ENCODE measurements around the gene KCNQ1OT1. TPM values are rescaled to one million over a fixed set of nuclear protein-coding genes. Genes with fewer than 3 reads are reported as not detected.

KCNQ1OT1 gene
- total RNA-seq, 8 experiments from 2014 or later: 1.2 to 6.3 (median 3.8) TPM

DNA sequence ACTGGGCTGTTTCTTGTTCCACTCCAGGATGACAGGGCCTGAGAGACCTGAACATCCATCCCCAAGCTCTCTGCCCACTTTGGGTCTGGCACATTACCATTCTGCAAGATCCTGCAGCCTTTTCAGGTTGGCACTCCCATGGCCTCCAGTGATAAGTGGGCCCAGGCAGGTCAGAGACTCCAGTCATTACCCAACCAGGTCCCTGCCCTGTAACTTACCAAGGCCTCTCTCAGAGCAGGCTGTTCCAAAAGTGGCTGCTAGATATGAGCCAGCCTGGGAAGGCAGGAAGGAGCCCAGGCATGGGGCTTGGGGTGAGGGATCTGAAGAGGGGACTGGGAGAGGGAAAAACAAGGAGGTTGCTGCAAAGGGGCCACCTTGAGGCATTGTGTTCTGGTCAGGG lies 35.9 kb downstream of the KCNQ1OT1 start:
- no peaks in the 10 kb centered on the region for H3K4me1 ChIP-seq (replicated peaks in 1 of 2)
- ATAC-seq (replicated peaks in 6 of 8): peak in 1 of 8 experiments; percentile 11

DNA sequence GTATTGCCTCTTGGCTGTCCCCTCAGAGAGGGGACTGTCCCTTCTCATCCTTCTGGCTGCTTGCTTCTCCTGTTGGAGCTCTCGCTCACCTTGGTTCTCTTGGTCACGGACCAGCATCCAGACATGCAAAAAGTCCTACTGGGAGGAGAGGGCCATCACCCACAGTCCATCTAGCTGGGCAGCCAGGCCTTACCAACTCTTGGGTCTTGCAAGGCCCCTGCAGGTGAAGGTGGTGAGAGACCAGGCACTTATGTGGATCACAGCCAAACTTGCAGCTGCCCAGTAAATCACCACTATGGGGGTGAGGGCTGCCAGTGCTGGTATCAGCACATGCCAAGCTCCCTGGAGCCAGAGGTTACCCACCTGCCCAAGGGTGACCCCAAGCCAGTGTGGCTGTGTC lies 36.3 kb downstream of the KCNQ1OT1 start:
- Histone ChIP-seq H3K4me3 (no peak overlapping the region), H3K27ac (no peak overlapping the region), H3K4me1 (replicated peaks in 1 of 2) (no peaks in the 10 kb centered on the region)
- ATAC-seq (replicated peaks in 6 of 8): no peak
- in situ Hi-C loops (cut with MboI; ENCODE audit: low pct_unique_long_range_greater_than_20kb in 2 of 9, low sequenced_read_pairs in 9 of 9, unreplicated experiment in 9 of 9): no loop called here
- 100% methylated on average over 2 of the region's 2 CpGs; no CpG with 5 or more reads in 7 of the 10 experiments for WGBS, 10 experiments

More for the DNA sequence above, 35.9 kb downstream of the KCNQ1OT1 start:
- Histone ChIP-seq H3K4me3 (no peak overlapping the region), H3K27ac (no peak overlapping the region)
- in situ Hi-C loops (cut with MboI; ENCODE audit: low pct_unique_long_range_greater_than_20kb in 2 of 9, low sequenced_read_pairs in 9 of 9, unreplicated experiment in 9 of 9): no loop called here

DNA sequence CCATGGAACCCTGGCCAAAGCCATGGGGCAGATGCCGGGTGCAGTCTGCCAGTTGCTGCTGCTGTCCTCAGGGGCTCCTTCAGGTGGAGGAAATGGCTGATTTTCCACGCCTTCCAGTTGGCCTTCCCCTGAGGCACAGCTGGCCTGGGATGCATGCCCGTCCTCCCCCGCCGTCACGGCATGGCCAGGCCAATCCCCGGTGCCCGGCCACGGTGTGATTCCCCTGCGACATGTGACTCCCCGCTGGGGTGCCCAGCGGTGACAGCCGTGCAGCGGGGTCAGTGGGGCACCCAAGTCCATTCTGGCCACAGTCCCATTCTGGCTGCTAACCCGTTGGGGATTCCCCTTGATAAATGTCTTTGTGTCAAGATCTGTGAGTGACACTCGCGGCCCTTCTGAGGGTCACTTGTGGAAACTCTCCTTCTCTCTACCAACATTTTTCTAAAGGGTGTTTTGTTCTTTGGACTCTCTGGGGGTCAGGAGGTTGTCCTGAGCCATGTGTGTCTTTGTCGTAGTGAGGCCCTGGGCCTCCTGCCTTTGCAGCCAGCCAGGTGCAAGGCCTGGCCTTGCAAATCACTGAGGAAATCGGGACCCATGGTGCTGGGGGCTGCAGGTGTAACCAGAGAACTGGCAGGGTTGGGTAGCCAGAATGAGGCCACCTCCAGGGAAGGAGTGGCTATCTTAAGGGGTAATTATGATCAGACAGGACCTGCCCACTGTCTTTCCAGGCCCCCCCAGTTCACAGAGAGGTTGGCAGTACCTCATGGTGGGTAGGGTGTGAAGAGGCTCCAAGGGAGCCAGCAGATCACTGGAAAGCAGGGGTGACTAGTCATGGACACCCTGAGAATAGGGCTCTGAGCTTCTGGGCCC lies 37.1 kb downstream of the KCNQ1OT1 start:
- no peak overlapping the region for H3K4me3 ChIP-seq
- 55 to 100% (median 80%) methylated on average over 1 to 13 of the region's 19 CpGs; no CpG with 5 or more reads in 4 of the 10 experiments for WGBS, 10 experiments
- no peaks in the 10 kb centered on the region for H3K4me1 ChIP-seq (replicated peaks in 1 of 2)
- in situ Hi-C loops (cut with MboI; ENCODE audit: low pct_unique_long_range_greater_than_20kb in 2 of 9, low sequenced_read_pairs in 9 of 9, unreplicated experiment in 9 of 9): no loop called here
- ATAC-seq (replicated peaks in 6 of 8): no peak
- H3K27ac ChIP-seq: no peak overlapping the region

DNA sequence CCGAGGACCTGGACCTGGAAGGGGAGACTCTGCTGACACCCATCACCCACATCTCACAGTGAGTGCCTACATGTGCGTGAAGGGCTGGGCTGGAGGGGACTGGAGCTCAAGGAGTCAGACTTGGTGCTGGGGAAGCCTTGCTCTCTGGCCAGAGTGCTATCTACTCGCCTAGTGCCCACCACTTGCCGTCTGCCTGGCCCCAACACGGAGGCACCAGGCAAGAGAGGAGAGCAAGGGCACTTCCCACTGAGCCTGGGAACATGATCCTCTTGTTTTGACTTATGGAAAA lies 37.8 kb downstream of the KCNQ1OT1 start:
- no peak overlapping the region for H3K4me3 ChIP-seq
- in situ Hi-C loops (cut with MboI; ENCODE audit: low pct_unique_long_range_greater_than_20kb in 2 of 9, low sequenced_read_pairs in 9 of 9, unreplicated experiment in 9 of 9): no loop called here
- WGBS, 10 experiments: 40 to 82% (median 69%) methylated on average over 1 to 3 of the region's 5 CpGs; no CpG with 5 or more reads in 7 of the 10 experiments
- ATAC-seq (replicated peaks in 6 of 8): no peak
- H3K27ac ChIP-seq: no peak overlapping the region
- no peaks in the 10 kb centered on the region for H3K4me1 ChIP-seq (replicated peaks in 1 of 2)

DNA sequence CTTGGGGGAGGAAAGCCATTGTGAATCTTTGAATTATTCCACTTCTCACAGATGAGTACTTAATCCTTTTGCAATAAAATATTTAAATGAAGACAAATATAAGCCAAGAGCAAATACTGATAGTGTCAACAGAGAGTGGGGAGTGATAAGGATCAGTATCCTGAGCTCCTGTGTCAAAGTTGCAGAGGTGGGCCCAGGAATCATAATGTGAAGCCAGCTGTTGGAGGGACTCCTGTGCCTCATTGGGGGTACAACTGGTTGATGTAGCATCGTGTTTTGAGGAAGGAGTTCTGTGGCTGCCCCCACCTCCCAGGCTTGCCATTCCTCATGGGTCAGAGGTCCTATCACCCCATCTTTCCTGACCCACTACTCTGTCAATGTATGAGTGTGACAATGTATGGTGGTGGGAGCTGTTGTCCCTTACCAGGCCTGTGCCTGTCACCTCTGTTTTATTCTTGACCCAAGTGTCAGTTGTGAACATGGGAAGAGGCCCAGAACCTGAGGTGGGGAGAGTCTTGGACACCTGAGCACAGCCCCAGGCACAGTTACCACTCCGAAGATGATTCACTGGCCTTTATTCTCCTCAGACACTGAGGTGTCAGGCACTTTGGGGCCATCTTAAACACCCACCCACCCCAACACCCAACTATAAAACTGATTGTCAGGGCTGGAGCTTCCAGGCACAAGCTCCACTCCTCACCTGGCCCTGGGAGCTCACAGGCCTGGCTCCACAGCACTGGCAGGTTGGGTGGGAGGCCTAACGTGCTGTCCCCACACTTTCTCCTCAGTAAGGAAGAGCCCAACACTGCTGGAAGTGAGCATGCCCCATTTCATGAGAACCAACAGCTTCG lies 38.4 kb downstream of the KCNQ1OT1 start:
- Histone ChIP-seq H3K4me3 (no peak overlapping the region), H3K4me1 (replicated peaks in 1 of 2) (no peaks in the 10 kb centered on the region), H3K27ac (no peak overlapping the region)
- 20 to 100% (median 92%) methylated on average over 1 to 2 of the region's 4 CpGs; no CpG with 5 or more reads in 5 of the 10 experiments for WGBS, 10 experiments
- ATAC-seq (replicated peaks in 6 of 8): no peak
- in situ Hi-C loops (cut with MboI; ENCODE audit: low pct_unique_long_range_greater_than_20kb in 2 of 9, low sequenced_read_pairs in 9 of 9, unreplicated experiment in 9 of 9): no loop called here

DNA sequence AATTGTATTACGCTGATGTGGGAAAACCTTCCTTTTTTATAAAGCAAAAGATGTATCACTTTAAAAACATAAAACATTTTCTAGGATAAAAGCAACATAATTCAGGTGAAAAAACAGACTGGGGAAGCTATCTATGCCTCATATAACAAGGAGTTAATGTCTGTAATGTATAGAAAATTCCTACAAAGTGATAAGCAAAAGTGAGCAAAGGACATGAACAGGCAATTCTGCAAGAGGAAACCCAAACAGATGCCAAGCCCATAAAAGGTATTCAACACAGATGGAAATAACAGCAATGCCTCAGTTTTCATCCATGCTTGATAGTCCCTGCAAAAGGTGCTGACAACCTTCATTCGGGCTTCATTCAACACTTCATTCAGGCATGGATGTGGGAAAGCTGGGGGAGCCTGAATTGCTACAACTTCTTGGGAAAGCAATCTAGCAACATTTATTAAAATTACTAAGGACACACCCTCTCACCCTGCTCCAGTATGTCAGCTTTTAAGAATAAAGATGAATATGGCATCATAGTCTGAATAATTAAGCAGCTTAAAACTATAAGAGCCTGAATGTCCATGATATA lies 39.3 kb downstream of the KCNQ1OT1 start:
- in situ Hi-C loops (cut with MboI; ENCODE audit: low pct_unique_long_range_greater_than_20kb in 2 of 9, low sequenced_read_pairs in 9 of 9, unreplicated experiment in 9 of 9): no loop called here
- ATAC-seq (replicated peaks in 6 of 8): no peak
- H3K4me3 ChIP-seq: no peak overlapping the region
- H3K4me1 ChIP-seq (replicated peaks in 1 of 2): no peaks in the 10 kb centered on the region
- no peak overlapping the region for H3K27ac ChIP-seq
- 44 to 100% (median 100%) methylated on average over 1 to 2 of the region's 2 CpGs for WGBS, 10 experiments

DNA sequence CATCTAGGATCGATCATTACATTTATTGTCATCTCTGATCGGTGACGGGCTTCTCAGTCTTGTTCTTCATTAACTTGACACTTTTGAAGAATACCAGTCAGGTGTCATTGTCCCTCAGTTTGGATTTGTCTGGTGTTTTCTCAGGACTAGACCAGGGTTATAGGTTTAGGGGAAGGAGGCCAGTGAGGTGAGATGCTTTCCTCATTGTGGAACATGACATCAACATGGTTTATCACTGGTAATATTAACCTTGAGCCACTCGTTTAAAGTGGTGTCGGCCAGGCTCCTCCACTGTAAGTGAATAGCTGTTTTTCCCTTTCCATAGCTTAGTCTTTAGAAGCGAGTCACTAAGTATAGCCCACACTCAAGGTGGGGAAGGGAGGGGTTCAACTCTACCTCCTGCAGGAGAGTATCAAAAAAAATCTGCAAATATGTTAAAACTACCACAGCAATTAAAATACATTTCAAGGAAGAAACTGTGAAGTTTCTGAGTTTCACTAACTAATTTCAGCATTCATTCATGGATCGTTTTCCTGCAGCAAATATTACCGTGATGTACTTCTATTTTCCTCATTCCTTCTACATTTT lies 42.0 kb downstream of the KCNQ1OT1 start:
- Histone ChIP-seq H3K27ac (no peak overlapping the region), H3K4me3 (no peak overlapping the region), H3K4me1 (replicated peaks in 1 of 2) (no peaks in the 10 kb centered on the region)
- in situ Hi-C loops (cut with MboI; ENCODE audit: low pct_unique_long_range_greater_than_20kb in 2 of 9, low sequenced_read_pairs in 9 of 9, unreplicated experiment in 9 of 9): no loop called here
- 78 to 94% (median 91%) methylated on average over 3 to 8 of the region's 8 CpGs for WGBS, 10 experiments
- no peak for ATAC-seq (replicated peaks in 6 of 8)

DNA sequence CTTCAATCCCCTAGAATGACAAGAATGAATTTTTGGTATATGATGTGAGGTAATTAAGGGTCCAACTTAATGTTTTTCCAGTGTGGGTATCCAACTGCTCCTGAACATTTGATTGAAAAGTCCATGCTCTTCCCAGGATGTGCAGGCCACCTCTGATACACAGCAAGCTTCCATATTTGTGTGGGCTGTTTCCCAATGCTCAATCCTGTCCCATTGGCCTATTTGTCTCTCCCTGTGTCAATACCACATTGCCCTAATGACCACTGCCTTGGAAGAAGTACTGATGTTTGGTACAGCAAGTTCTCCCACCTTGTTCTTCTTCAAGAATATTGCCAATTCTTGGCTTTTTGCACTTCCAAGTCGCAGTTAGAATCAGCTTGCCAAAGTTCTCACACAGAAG lies 42.9 kb downstream of the KCNQ1OT1 start:
- in situ Hi-C loops (cut with MboI; ENCODE audit: low pct_unique_long_range_greater_than_20kb in 2 of 9, low sequenced_read_pairs in 9 of 9, unreplicated experiment in 9 of 9): no loop called here
- WGBS, 10 experiments: 43 to 100% (median 74%) methylated on average over 1 of the region's 1 CpG
- H3K4me1 ChIP-seq (replicated peaks in 1 of 2): no peaks in the 10 kb centered on the region
- no peak overlapping the region for H3K27ac ChIP-seq
- H3K4me3 ChIP-seq: no peak overlapping the region
- no peak for ATAC-seq (replicated peaks in 6 of 8)

DNA sequence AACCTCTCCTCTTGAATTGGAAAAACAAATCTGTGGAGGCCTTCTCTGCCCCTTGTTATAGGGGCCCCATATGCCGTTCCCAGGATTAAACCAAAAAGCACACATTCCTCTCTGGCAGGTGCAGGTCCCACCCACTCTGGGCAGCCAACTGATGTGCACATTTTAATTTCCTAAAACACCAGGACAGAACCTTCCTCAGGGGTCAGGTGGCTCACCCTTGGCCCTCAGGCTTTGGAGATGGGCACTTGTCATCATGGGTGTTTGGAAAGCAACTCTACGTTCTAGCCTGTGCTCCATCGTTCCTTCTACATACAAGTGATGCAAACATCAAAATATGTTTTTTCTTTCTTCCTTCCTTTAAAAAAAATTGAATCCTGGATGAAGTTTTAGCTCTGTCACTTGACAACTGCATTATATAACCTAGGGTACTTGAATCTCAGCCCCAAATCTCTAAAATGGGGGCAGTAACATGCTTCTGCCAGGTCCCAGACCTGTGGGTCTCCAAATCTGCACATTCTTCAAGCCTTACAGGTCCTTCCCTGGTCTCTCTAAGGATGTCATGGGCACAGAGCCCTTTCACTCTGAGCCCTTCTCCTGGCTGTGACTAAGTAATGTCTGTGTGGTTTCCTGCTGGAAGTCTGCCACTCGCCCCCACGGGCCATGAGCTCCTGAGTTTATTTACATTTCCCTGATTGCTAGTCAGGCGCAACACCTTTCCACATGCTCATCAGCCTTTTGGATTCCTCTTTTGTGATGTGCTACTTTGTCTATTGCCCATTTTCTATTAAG lies 43.8 kb downstream of the KCNQ1OT1 start:
- ATAC-seq (replicated peaks in 6 of 8): no peak
- Histone ChIP-seq H3K4me1 (replicated peaks in 1 of 2) (no peaks in the 10 kb centered on the region), H3K27ac (no peak overlapping the region), H3K4me3 (no peak overlapping the region)
- in situ Hi-C loops (cut with MboI; ENCODE audit: low pct_unique_long_range_greater_than_20kb in 2 of 9, low sequenced_read_pairs in 9 of 9, unreplicated experiment in 9 of 9): no loop called here
- WGBS, 10 experiments: 71 to 100% (median 83%) methylated on average over 1 to 5 of the region's 6 CpGs; no CpG with 5 or more reads in 2 of the 10 experiments

DNA sequence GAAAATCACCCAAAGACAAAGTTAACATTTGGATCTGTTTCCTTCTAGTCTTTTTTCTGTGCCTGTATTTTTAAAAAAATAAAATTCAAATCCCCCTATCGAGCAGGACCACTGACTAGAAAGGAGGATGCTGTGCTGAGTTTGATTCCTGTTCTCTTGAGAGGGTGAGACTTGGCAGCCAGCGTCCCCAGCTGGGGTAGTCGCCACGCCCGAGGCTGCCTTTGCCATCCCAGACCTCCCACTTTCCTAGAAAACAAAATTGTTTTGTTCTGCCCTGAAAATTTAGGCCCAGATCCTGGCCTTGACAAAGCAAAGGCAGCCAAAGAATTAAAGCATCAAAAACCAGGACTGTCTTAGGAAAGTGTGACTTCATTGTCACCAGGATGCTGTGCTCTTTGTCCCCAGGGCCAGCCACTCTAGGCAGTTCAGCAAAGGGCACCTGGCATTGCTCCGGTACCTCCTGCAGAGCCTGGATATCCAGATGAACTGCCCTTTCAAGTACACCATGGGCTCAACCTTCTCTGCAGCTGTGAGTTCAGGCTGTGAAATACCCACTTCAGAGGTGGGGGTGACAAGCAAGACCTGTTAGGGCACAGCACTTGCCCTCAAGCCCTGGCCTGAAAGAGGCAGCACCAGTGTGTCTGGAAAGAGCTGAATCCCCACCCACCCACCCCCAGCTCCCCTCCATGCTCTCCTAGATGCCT lies 44.6 kb downstream of the KCNQ1OT1 start:
- no peak overlapping the region for H3K27ac ChIP-seq
- 44 to 98% (median 89%) methylated on average over 1 to 5 of the region's 6 CpGs; no CpG with 5 or more reads in 3 of the 10 experiments for WGBS, 10 experiments
- no peak overlapping the region for H3K4me3 ChIP-seq
- no peaks in the 10 kb centered on the region for H3K4me1 ChIP-seq (replicated peaks in 1 of 2)
- no peak for ATAC-seq (replicated peaks in 6 of 8)
- in situ Hi-C loops (cut with MboI; ENCODE audit: low pct_unique_long_range_greater_than_20kb in 2 of 9, low sequenced_read_pairs in 9 of 9, unreplicated experiment in 9 of 9): no loop called here

DNA sequence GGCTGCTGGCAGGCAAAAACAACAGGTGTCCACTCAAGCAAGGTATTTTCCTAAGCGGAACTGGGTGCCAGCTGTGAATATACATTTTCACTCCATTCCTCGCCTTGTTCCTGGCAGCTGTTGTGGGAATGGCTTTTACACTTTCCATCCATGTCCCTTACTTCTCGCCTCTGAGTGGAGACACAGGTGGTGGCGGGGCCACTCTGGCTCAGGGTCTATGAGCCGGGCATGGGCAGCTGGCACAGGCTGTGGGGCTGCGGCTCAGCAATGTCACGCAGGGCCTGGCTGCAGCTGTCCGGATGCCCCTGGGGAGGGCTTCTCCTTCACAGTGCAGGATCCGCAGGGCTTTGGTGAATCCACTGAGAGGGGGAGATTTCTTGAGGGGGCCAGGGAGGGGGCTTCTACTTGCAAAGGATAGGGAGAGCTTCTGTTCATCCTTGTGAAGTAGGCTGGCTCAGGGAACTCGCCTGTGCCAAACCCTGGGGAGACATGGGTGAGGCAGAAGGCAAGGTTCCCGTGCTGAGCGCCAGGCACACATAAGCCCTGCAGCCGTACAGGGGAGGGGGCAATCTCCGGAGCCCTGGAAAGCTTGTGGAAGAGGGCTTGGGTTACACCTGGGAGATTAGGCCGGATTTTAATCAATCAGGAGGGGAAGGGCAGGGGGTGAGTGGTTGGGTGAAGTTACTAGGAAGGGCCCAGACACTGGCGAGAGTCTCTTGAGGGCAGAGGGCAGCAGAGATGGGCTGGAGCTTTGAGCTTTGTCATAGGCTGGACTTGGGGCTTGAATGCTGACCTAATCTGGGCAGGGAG lies 45.7 kb downstream of the KCNQ1OT1 start:
- WGBS, 10 experiments: 80 to 100% (median 100%) methylated on average over 1 to 6 of the region's 16 CpGs; no CpG with 5 or more reads in 2 of the 10 experiments
- Histone ChIP-seq H3K4me3 (no peak overlapping the region), H3K4me1 (replicated peaks in 1 of 2) (no peaks in the 10 kb centered on the region), H3K27ac (no peak overlapping the region)
- peak in 1 of 8 experiments; percentile 24 for ATAC-seq (replicated peaks in 6 of 8)
- in situ Hi-C loops (cut with MboI; ENCODE audit: low pct_unique_long_range_greater_than_20kb in 2 of 9, low sequenced_read_pairs in 9 of 9, unreplicated experiment in 9 of 9): no loop called here

Measured in motor neuron (in vitro differentiated cells).